PC-9 (cell line): ENCODE results near the gene HOXC4.

Experiments used
- EZH2 ChIP-seq: fragments of 200-600 bp; sonication (generic); IDR thresholded peaks from 2 replicates; pipeline ENCODE4 v1.8.0; 2017; ENCODE audit warnings: antibody characterized with exemption, low read depth
- TF ChIP-seq, protein P1 (sequence below): fragments of 200-600 bp; sonication (generic); conservative IDR thresholded peaks from 2 replicates; pipeline ENCODE4 v1.6.1; 2017; ENCODE audit warnings: mixed run types, antibody characterized with exemption, mild to moderate bottlenecking, moderate library complexity

DNA sequence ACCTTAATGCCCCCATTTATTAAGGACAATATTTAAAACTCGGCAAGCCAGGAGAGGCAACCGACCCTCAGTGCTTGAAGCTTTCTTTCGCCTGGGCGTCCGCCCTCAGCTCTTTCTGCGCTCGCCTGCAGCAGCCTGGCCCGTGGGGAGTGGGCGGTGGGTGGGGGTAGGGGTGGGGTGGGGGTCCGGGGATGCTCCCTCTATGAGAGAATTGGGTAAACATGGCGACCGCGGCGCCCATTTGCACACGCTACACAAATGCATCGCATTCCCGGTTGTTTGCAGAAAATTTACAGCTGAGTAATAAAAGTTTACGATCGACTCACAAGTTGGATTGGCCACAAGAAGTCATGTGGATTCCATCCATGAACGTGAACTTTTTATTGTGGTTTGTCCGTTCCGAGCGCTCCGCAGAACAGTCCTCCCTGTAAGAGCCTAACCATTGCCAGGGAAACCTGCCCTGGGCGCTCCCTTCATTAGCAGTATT is 37.1 kb upstream of the HOXC4 start:
- TF ChIP-seq, protein P1, sequence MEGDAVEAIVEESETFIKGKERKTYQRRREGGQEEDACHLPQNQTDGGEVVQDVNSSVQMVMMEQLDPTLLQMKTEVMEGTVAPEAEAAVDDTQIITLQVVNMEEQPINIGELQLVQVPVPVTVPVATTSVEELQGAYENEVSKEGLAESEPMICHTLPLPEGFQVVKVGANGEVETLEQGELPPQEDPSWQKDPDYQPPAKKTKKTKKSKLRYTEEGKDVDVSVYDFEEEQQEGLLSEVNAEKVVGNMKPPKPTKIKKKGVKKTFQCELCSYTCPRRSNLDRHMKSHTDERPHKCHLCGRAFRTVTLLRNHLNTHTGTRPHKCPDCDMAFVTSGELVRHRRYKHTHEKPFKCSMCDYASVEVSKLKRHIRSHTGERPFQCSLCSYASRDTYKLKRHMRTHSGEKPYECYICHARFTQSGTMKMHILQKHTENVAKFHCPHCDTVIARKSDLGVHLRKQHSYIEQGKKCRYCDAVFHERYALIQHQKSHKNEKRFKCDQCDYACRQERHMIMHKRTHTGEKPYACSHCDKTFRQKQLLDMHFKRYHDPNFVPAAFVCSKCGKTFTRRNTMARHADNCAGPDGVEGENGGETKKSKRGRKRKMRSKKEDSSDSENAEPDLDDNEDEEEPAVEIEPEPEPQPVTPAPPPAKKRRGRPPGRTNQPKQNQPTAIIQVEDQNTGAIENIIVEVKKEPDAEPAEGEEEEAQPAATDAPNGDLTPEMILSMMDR: no peak
- no peak for TF ChIP-seq EZH2
